ENCODE measurements around the gene RPS10.

DNA sequence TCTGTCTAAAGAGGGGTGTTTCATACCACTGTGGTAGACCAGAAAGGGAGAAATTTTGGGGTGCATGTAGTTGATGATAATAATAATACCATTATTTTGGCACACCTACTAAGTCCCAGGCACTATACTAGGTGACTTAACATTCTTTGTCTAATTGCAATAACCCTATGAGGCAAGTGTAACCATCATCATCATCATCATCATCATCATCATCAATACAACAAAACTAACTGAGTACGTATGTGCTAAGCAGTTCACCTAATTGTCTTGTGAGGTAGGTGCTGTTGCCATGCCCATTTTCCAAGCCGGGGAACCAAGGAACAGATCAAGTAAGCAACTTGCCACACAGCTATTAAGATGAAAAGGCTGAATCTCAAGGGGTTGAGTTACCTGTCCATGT is 37.4 kb upstream of the RPS10 start:
- TF ChIP-seq POLR2A (IDR thresholded peaks at IDR 0.05; ENCODE audit: low read length) (no peak), GATA1 (IDR thresholded peaks at IDR 0.05; ENCODE audit: low read depth, low read length) (no peak)

Data from erythroblast (primary cell).